ENCODE results near the gene PNMA8B. TPM values are rescaled to one million over a fixed set of nuclear protein-coding genes. Genes with fewer than 3 reads are reported as not detected.

PNMA8B gene
- total RNA-seq, 1 experiment from 2014 or later: not detected

DNA sequence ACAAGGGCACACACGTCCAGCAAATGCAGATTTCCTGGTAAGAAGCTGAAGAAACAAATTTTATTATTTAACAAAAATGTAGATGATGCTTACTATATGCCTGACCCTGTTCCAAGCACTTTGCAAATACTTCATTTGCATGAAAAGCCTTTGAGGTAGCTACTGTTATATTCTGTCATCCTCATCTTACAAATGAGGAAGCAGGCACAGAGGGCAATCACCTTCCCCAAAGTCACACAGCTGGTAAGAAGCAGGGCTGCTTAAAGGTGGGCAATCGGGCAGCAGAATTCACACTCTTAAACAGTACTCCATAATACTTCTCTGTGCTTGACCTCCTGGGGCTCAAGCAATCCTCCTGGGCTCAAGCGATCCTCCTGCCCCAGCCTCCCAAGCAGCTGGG, 48.7 kb downstream of the PNMA8B start:
- Histone ChIP-seq H3K27me3 (ENCODE audit: control insufficient read depth, insufficient read depth, low read length) (no peaks in the 10 kb centered on the region), H3K4me3 (ENCODE audit: low read depth in 2 of 2, low read length in 2 of 2) (no peak overlapping the region), H3K36me3 (ENCODE audit: control insufficient read depth, insufficient read depth, low read length) (no peaks in the 10 kb centered on the region), H3K4me1 (ENCODE audit: control insufficient read depth, insufficient read depth, low read length) (no peaks in the 10 kb centered on the region), H3K27ac (ENCODE audit: low read length) (no peak overlapping the region), H3K9me3 (ENCODE audit: control insufficient read depth, insufficient read depth, low read depth, low read length) (no peaks in the 10 kb centered on the region)
- intact Hi-C loops (cut with micrococcal nuclease; ENCODE audit: unreplicated experiment) (no loop called here), in situ Hi-C loops (cut with HindIII; ENCODE audit: low pct_unique_long_range_greater_than_20kb, low sequenced_read_pairs) (no loop called here)
- CTCF ChIA-PET: no interaction called here
- POLR2A ChIA-PET: no interaction called here
- TF ChIP-seq TCF7L2 (IDR thresholded peaks at IDR 0.05; ENCODE audit: low read depth, low read length) (no peak), POLR2AphosphoS5 (IDR thresholded peaks at IDR 0.05; ENCODE audit: low read depth, low read length) (no peak)
- ATAC-seq: no peak
- no TSS peak for BruUV-seq (replicated peaks)
- DNase-seq (ENCODE audit: low read depth, low spot score): no peak

DNA sequence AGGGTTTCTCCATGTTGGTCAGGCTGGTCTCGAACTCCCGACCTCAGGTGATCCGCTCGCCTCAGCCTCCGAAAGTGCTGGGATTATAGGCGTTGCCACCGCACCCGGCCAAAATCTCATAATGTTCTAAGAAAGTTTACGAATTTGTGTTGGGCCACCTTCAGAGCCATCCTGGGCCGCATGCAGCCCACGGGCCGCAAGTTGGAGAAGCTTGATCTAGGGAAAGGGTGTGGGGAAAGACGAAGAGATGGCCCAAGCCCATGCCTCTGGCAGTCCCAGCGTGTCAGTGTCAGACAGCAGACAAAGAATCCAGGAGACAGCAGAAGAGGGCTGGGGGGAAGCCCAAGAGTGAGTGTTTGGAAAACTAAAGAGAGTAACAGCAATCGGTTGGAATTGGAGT, 49.6 kb downstream of the PNMA8B start:
- TF ChIP-seq POLR2AphosphoS5 (IDR thresholded peaks at IDR 0.05; ENCODE audit: low read depth, low read length) (no peak), TCF7L2 (IDR thresholded peaks at IDR 0.05; ENCODE audit: low read depth, low read length) (no peak), SIN3A (IDR thresholded peaks at IDR 0.05; ENCODE audit: borderline replicate concordance, insufficient read depth, low read depth, low read length) (no peak)
- TF ChIP-seq, protein P1, sequence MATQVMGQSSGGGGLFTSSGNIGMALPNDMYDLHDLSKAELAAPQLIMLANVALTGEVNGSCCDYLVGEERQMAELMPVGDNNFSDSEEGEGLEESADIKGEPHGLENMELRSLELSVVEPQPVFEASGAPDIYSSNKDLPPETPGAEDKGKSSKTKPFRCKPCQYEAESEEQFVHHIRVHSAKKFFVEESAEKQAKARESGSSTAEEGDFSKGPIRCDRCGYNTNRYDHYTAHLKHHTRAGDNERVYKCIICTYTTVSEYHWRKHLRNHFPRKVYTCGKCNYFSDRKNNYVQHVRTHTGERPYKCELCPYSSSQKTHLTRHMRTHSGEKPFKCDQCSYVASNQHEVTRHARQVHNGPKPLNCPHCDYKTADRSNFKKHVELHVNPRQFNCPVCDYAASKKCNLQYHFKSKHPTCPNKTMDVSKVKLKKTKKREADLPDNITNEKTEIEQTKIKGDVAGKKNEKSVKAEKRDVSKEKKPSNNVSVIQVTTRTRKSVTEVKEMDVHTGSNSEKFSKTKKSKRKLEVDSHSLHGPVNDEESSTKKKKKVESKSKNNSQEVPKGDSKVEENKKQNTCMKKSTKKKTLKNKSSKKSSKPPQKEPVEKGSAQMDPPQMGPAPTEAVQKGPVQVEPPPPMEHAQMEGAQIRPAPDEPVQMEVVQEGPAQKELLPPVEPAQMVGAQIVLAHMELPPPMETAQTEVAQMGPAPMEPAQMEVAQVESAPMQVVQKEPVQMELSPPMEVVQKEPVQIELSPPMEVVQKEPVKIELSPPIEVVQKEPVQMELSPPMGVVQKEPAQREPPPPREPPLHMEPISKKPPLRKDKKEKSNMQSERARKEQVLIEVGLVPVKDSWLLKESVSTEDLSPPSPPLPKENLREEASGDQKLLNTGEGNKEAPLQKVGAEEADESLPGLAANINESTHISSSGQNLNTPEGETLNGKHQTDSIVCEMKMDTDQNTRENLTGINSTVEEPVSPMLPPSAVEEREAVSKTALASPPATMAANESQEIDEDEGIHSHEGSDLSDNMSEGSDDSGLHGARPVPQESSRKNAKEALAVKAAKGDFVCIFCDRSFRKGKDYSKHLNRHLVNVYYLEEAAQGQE (IDR thresholded peaks at IDR 0.05; ENCODE audit: insufficient read depth in 1 of 2, low read depth in 2 of 2, low read length in 1 of 2): no peak
- TF ChIP-seq, protein P2, sequence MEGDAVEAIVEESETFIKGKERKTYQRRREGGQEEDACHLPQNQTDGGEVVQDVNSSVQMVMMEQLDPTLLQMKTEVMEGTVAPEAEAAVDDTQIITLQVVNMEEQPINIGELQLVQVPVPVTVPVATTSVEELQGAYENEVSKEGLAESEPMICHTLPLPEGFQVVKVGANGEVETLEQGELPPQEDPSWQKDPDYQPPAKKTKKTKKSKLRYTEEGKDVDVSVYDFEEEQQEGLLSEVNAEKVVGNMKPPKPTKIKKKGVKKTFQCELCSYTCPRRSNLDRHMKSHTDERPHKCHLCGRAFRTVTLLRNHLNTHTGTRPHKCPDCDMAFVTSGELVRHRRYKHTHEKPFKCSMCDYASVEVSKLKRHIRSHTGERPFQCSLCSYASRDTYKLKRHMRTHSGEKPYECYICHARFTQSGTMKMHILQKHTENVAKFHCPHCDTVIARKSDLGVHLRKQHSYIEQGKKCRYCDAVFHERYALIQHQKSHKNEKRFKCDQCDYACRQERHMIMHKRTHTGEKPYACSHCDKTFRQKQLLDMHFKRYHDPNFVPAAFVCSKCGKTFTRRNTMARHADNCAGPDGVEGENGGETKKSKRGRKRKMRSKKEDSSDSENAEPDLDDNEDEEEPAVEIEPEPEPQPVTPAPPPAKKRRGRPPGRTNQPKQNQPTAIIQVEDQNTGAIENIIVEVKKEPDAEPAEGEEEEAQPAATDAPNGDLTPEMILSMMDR (IDR thresholded peaks at IDR 0.05): no peak
- Histone ChIP-seq H3K4me3 (ENCODE audit: low read depth in 2 of 2, low read length in 2 of 2) (no peak overlapping the region), H3K27ac (ENCODE audit: low read length) (no peak overlapping the region), H3K4me1 (ENCODE audit: control insufficient read depth, insufficient read depth, low read length) (no peaks in the 10 kb centered on the region), H3K36me3 (ENCODE audit: control insufficient read depth, insufficient read depth, low read length) (no peaks in the 10 kb centered on the region), H3K27me3 (ENCODE audit: control insufficient read depth, insufficient read depth, low read length) (no peaks in the 10 kb centered on the region), H3K9me3 (ENCODE audit: control insufficient read depth, insufficient read depth, low read depth, low read length) (no peaks in the 10 kb centered on the region)
- no peak for DNase-seq (ENCODE audit: low read depth, low spot score)
- BruUV-seq (replicated peaks): no TSS peak
- CTCF ChIA-PET: no interaction called here
- intact Hi-C loops (cut with micrococcal nuclease; ENCODE audit: unreplicated experiment) (no loop called here), in situ Hi-C loops (cut with HindIII; ENCODE audit: low pct_unique_long_range_greater_than_20kb, low sequenced_read_pairs) (no loop called here)
- no peak for ATAC-seq
- POLR2A ChIA-PET: no interaction called here

DNA sequence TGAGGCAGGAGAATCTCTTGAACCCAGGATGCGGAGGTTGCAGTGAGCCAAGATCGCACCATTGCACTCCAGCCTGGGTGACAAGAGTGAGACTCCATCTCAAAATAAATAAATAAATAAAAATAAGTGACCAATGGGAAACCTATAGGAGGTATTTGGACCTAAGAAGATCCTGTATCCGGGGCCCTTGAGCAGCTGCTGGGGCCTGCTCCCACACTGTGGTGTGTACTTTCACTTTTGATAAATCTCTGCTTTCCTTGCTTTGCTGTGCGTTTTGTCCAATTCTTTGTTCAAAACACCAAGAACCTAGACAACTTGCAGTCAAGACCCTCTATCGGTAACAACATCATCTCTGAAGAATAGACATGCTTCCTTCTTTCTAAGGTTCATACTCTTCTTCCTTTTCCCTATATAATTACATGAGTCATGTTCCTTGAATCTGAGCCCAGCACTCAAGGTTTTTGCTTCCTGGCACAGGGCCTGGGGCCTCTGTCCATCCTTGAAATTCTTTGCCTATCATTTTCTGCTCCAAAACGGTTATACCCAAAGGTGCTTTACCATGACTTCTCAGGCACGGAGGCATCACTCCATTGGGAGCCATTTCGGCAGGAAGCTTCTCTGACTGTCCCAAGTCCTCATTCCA, 52.7 kb downstream of the PNMA8B start:
- DNase-seq (ENCODE audit: low read depth, low spot score) (no peak), ATAC-seq (peak; percentile 63; the same call in 1 of the 2 replicates)
- Histone ChIP-seq H3K4me3 (ENCODE audit: low read depth in 2 of 2, low read length in 2 of 2) (no peak overlapping the region), H3K27ac (ENCODE audit: low read length) (no peak overlapping the region), H3K4me1 (ENCODE audit: control insufficient read depth, insufficient read depth, low read length) (no peaks in the 10 kb centered on the region), H3K27me3 (ENCODE audit: control insufficient read depth, insufficient read depth, low read length) (no peaks in the 10 kb centered on the region), H3K36me3 (ENCODE audit: control insufficient read depth, insufficient read depth, low read length) (no peaks in the 10 kb centered on the region), H3K9me3 (ENCODE audit: control insufficient read depth, insufficient read depth, low read depth, low read length) (no peaks in the 10 kb centered on the region)
- TF ChIP-seq TCF7L2 (IDR thresholded peaks at IDR 0.05; ENCODE audit: low read depth, low read length): no peak
- no peak for TF ChIP-seq SIN3A (IDR thresholded peaks at IDR 0.05; ENCODE audit: borderline replicate concordance, insufficient read depth, low read depth, low read length)
- TF ChIP-seq, protein P1 (IDR thresholded peaks at IDR 0.05; ENCODE audit: insufficient read depth in 1 of 2, low read depth in 2 of 2, low read length in 1 of 2): no peak
- no peak for TF ChIP-seq POLR2AphosphoS5 (IDR thresholded peaks at IDR 0.05; ENCODE audit: low read depth, low read length)
- TF ChIP-seq, protein P2 (IDR thresholded peaks at IDR 0.05): no peak
- ChIA-PET CTCF (no interaction called here), POLR2A (no interaction called here)
- BruUV-seq (replicated peaks): no TSS peak
- intact Hi-C loops (cut with micrococcal nuclease; ENCODE audit: unreplicated experiment) (no loop called here), in situ Hi-C loops (cut with HindIII; ENCODE audit: low pct_unique_long_range_greater_than_20kb, low sequenced_read_pairs) (no loop called here)

Measured in Panc1 (cell line).